Measurements from ENCODE around the gene UQCC2. TPM values are rescaled to one million over a fixed set of nuclear protein-coding genes. Genes with fewer than 3 reads are reported as not detected.

Gene UQCC2
- total RNA-seq, 1 experiment from 2014 or later = 66.4 TPM

DNA sequence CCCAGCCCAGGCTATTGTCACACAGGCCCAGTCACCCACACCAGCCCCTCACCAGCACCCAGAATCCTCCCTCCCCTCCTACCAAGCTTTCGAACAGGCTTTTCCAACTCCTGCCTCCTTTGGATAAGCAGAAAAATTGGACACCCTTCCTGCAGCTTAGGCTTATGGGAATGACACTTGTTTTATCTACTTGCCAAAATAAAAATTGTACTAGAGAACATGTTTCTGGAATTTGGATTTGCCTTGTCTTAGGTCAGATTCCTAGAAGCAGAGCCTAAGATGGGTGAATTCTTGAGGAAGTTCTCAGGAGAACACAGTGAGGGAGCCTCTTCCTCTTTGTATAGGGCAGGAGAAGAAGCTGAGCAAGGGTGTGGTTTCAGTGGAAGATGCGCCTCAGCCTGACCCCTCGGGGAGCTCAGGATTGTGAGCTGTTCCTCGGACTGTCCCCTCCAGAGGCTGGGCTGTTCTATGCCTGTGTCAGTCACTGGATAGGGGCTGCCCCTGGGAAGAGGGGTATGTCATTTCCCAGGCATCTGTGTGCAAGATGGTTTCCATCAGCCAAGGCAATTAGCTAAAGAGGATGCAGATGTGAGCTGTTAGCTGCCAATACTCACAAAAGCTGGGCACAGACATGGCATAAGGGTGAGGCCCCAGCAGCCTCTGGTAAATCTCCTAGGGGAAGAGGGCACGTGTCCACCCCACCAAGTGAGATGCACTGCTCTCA is 56.5 kb downstream of the UQCC2 start:
- peak; percentile 75 for DNase-seq (ENCODE audit: low read depth)

DNA sequence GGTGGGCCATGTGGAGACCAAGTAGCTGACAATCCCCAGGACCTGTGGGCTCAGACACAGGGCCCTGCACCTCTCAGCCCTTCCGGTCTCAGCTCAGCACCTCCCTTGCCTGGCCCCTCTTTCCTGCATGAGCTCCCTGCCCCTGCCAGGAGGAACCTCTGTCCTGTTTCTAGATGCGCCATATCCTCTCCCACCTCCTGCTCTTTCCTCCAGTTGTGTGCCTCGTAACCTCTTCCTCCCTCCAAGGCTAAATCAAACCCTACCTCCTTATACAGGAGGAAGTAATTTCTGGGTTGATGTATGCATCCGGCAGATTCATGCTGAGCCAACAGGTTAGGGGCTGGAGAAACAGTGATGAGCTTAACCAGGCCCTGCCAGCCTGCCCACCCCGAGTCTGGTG is 59.5 kb downstream of the UQCC2 start:
- DNase-seq (ENCODE audit: low read depth) = no peak

DNA sequence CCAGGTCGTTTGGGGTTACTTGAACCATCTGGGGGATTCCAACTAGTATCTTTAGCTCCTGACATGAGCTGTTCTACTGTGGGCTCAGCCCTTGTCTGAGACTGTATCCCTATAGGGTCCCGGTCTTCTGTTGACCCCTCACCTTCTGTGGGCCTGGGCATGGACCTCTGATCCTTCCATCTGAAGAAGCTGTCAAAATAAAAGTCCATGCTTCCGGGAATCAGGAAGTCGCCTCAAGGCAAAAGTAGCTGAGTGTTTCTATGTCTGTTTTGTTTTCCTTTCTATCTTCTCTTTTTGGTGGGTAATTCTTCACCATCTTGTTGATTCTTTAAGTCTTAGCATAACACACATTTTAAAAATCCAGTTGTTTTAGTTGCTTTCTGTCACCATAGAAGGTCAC is 60.1 kb downstream of the UQCC2 start:
- DNase-seq (ENCODE audit: low read depth) = no peak

Other genes with a start within 250 kb of the UQCC2 start
- gene BAK1, start 131.4 kb downstream of the UQCC2 start, total RNA-seq (2014; rRNA removed; shearing (Covaris generic)) = 26.4 and 34.8 TPM in 2 replicates
- gene ITPR3, start 90.4 kb downstream of the UQCC2 start, total RNA-seq (2014; rRNA removed; shearing (Covaris generic)) = 24.4 and 27.9 TPM in 2 replicates
- 0.36 and 1.1 TPM in 2 replicates for gene IP6K3, start 35.2 kb upstream of the UQCC2 start, total RNA-seq (2014; rRNA removed; shearing (Covaris generic))
- 34.1 and 46.9 TPM in 2 replicates for gene LEMD2, start 77.4 kb upstream of the UQCC2 start, total RNA-seq (2014; rRNA removed; shearing (Covaris generic))
- not detected in 2 replicates for gene MLN, start 92.3 kb upstream of the UQCC2 start, total RNA-seq (2014; rRNA removed; shearing (Covaris generic))

Measured in RPMI7951 (cell line).